ENCODE measurements around the gene FAM171A1.
A peak's percentile ranks its signal among the peaks of the same experiment; 100 is the strongest.

Gene FAM171A1

DNA sequence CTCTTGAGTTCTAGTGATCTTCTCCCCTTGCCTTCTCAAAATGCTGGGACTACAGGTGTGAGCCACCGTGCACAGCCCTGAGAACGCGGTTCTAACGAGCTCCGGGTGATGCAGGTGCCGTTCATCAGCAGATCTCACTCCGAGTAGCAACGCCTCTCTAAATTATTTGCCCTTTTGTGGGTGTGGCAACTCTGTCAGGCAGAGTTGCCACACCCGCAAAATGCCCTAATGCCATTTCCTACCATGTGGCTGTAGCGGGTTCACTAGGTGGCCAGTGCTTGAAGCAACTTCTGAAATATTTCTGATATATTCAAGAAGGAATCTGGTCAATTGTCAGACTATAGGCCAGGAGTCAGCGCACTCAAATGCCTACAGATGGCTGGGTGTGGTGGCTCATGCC lies 139.7 kb downstream of the FAM171A1 start:
- no peak for DNase-seq (ENCODE audit: low read depth)
- H3K4me1 ChIP-seq (ENCODE audit: control insufficient read depth, insufficient read depth, low read length), result peaks cover 9% of the 10 kb centered on the region
- H3K36me3 ChIP-seq (ENCODE audit: control insufficient read depth, insufficient read depth, low read length, severe bottlenecking), result no peaks in the 10 kb centered on the region

DNA sequence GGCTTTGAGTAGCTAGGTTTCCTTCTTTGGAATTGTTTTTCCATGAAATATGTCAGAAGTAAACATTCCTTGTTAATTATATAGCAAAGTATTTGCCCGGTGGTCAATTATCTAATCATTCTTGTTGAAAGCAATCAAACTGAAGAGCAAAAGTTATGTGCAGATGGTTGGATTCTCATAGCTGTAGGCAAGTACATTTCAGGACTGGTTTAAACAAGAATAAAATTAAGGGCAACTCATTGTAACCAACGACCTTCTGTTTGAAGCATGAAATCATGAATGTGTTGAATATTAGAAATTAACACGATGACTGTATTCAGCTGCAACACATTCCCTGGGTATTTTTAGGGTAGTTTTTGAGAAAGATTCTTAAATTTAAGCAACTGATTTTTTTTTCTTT lies 140.8 kb downstream of the FAM171A1 start:
- Histone ChIP-seq H3K4me3 (ENCODE audit: low read length) (no peak overlapping the region), H3K9ac (ENCODE audit: low read length) (no peak overlapping the region), H3K9me3 (ENCODE audit: control insufficient read depth, low read length) (no peaks in the 10 kb centered on the region), H3K36me3 (ENCODE audit: control insufficient read depth, insufficient read depth, low read length, severe bottlenecking) (no peaks in the 10 kb centered on the region), H3K4me1 (ENCODE audit: control insufficient read depth, insufficient read depth, low read length) (peaks cover 9% of the 10 kb centered on the region), H3K27me3 (replicated peaks; ENCODE audit: control insufficient read depth, insufficient read depth, low read length) (no peaks in the 10 kb centered on the region)
- DNase-seq (ENCODE audit: low read depth), result no peak

More for the DNA sequence above, 139.7 kb downstream of the FAM171A1 start:
- no peak overlapping the region for H3K4me3 ChIP-seq (ENCODE audit: low read length)
- H3K9me3 ChIP-seq (ENCODE audit: control insufficient read depth, low read length), result no peaks in the 10 kb centered on the region
- no peaks in the 10 kb centered on the region for H3K27me3 ChIP-seq (replicated peaks; ENCODE audit: control insufficient read depth, insufficient read depth, low read length)
- no peak overlapping the region for H3K9ac ChIP-seq (ENCODE audit: low read length)

DNA sequence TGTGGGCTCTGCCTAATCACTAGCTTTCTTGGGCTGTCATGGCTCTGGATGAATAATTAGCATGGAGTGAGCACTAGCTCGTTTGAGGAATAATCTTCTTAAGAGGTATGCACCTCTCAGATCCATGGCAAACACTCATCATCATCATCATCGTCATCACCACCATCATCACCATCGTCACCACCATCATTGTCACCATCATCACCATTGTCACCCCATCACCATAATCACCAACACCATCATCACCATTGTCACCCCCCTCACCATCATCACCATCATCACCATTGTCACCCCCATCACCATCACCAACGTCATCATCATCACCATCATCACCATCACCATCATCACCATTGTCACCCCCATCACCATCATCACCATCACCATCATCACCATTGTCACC lies 141.8 kb downstream of the FAM171A1 start:
- no peak for DNase-seq (ENCODE audit: low read depth)
- no peaks in the 10 kb centered on the region for H3K36me3 ChIP-seq (ENCODE audit: control insufficient read depth, insufficient read depth, low read length, severe bottlenecking)
- peaks cover 9% of the 10 kb centered on the region for H3K4me1 ChIP-seq (ENCODE audit: control insufficient read depth, insufficient read depth, low read length)
- no peak overlapping the region for H3K9ac ChIP-seq (ENCODE audit: low read length)
- no peak overlapping the region for H3K4me3 ChIP-seq (ENCODE audit: low read length)
- no peaks in the 10 kb centered on the region for H3K9me3 ChIP-seq (ENCODE audit: control insufficient read depth, low read length)
- H3K27me3 ChIP-seq (replicated peaks; ENCODE audit: control insufficient read depth, insufficient read depth, low read length), result no peaks in the 10 kb centered on the region

DNA sequence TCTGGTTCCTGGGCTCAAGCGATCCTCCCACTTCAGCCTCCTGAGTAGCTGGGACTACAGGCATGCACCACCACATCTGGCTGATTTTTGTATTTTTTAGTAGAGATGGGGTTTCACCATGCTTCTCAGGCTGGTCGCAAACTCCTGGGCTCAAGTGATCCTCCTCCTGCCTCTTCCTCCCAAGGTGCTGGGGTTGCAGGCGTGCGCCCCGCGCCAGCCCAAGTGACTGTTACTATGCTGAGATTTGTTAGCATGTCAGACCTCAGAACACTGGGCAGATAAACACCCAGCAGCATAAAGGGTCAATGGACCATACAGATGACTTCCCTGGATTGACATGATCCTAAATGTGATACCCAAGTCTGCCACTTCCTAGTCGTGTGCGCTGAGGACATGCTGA lies 142.7 kb downstream of the FAM171A1 start:
- Histone ChIP-seq H3K9ac (ENCODE audit: low read length) (no peak overlapping the region), H3K27me3 (replicated peaks; ENCODE audit: control insufficient read depth, insufficient read depth, low read length) (no peaks in the 10 kb centered on the region), H3K36me3 (ENCODE audit: control insufficient read depth, insufficient read depth, low read length, severe bottlenecking) (no peaks in the 10 kb centered on the region), H3K4me1 (ENCODE audit: control insufficient read depth, insufficient read depth, low read length) (peaks cover 9% of the 10 kb centered on the region), H3K4me3 (ENCODE audit: low read length) (no peak overlapping the region), H3K9me3 (ENCODE audit: control insufficient read depth, low read length) (no peaks in the 10 kb centered on the region)
- DNase-seq (ENCODE audit: low read depth), result no peak

DNA sequence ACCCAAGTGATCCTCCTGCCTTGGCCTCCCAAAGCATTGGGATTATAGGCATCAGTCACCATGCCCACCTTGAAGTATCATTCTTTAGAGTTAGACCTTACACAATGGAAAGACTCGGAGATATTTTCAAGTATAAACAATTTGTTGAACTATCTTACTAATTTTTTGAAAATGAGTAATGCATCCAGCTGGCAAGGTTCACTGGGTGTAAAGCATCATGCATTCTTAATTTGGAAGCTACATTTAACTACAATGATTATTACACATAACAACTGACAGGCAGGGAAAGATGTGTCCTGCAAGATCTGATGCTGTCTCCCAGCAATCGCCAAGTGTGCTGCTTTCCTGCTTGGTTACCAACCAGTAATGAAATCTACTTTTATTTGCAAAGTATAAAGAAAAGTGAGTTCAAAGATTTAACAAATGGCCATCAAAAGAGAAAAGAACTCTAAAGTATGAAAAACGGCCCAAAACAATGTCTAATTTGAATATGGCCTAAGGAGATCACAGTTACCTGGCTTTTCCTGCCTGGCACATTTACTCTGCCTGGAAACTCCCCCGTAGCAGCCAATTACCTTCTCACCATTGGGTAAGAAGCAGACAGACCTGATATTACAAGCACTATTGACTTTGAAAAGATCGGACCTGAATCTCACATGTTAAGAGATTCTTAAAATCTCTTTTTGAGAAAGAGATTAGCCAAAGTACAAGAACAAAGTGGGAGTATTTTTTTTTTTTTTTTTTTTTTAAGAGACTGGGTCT lies 143.3 kb downstream of the FAM171A1 start:
- Histone ChIP-seq H3K36me3 (ENCODE audit: control insufficient read depth, insufficient read depth, low read length, severe bottlenecking) (no peaks in the 10 kb centered on the region), H3K9ac (ENCODE audit: low read length) (no peak overlapping the region), H3K4me1 (ENCODE audit: control insufficient read depth, insufficient read depth, low read length) (peaks cover 9% of the 10 kb centered on the region), H3K9me3 (ENCODE audit: control insufficient read depth, low read length) (no peaks in the 10 kb centered on the region), H3K27me3 (replicated peaks; ENCODE audit: control insufficient read depth, insufficient read depth, low read length) (no peaks in the 10 kb centered on the region), H3K4me3 (ENCODE audit: low read length) (no peak overlapping the region)
- peak; percentile 47 for DNase-seq (ENCODE audit: low read depth)

DNA sequence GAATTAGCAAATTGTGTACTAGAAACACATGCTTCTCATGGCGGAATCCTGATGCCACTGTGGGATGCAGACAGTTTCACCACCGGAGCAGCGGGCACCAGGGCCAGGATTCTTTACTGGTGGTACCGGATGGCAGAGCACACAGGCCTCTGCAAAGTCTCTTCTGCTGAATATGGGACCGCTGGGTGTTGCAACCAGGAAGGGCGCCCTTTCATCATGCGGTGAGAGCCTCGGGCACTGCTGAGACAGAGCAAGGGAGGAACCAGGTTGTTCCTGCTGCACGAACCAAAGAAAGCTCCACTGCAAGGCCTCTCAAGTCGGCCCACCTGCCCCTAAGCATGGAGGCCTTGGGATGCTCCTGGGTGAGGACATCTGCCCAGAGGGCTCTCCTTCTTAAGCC lies 145.6 kb downstream of the FAM171A1 start:
- Histone ChIP-seq H3K9ac (ENCODE audit: low read length) (no peak overlapping the region), H3K36me3 (ENCODE audit: control insufficient read depth, insufficient read depth, low read length, severe bottlenecking) (no peaks in the 10 kb centered on the region), H3K4me3 (ENCODE audit: low read length) (no peak overlapping the region), H3K27me3 (replicated peaks; ENCODE audit: control insufficient read depth, insufficient read depth, low read length) (no peaks in the 10 kb centered on the region), H3K9me3 (ENCODE audit: control insufficient read depth, low read length) (no peaks in the 10 kb centered on the region), H3K4me1 (ENCODE audit: control insufficient read depth, insufficient read depth, low read length) (peaks cover 9% of the 10 kb centered on the region)
- DNase-seq (ENCODE audit: low read depth), result no peak

DNA sequence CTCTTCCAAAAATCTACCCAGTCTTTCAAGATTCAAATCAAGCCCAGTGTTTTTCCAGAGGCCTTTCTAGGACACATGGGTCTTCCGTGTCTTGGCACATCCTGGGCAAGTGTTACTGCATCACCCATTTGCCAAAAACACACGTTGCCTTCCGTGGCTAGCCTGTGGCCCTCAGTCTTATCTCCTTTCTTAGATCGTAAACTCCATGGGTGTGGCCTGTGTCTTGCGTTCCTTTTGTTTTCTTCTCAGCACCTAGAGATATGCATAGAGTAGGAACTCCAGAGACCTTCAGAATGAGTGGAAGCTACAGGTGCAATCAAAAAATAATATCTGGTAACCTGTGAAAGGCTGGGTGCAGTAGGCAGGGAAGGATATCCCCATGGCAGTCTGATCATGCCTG lies 146.1 kb downstream of the FAM171A1 start:
- Histone ChIP-seq H3K9ac (ENCODE audit: low read length) (no peak overlapping the region), H3K9me3 (ENCODE audit: control insufficient read depth, low read length) (no peaks in the 10 kb centered on the region), H3K27me3 (replicated peaks; ENCODE audit: control insufficient read depth, insufficient read depth, low read length) (no peaks in the 10 kb centered on the region), H3K4me1 (ENCODE audit: control insufficient read depth, insufficient read depth, low read length) (peaks cover 9% of the 10 kb centered on the region), H3K36me3 (ENCODE audit: control insufficient read depth, insufficient read depth, low read length, severe bottlenecking) (no peaks in the 10 kb centered on the region), H3K4me3 (ENCODE audit: low read length) (no peak overlapping the region)
- no peak for DNase-seq (ENCODE audit: low read depth)

DNA sequence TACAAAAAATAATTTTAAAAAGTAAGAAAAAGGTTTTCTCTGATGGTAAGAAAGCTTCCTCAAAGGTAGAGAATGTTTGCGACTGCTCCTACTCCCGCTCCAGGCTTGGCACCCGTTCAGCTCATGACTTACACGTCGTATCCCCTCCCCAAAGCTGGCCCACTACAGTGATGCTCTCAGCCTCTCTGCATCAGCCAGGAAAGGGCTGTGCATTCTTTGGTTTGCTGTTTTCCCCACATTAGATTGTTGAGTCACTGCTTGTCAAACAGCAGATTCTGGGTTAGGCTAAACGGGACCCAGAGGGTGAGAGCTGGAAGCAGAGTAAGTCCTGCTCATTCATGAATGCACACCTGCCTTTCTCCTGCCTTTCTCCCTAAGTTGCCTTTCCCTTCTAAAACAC lies 147.9 kb downstream of the FAM171A1 start:
- Histone ChIP-seq H3K9ac (ENCODE audit: low read length) (no peak overlapping the region), H3K4me1 (ENCODE audit: control insufficient read depth, insufficient read depth, low read length) (peaks cover 9% of the 10 kb centered on the region), H3K36me3 (ENCODE audit: control insufficient read depth, insufficient read depth, low read length, severe bottlenecking) (no peaks in the 10 kb centered on the region), H3K27me3 (replicated peaks; ENCODE audit: control insufficient read depth, insufficient read depth, low read length) (no peaks in the 10 kb centered on the region), H3K9me3 (ENCODE audit: control insufficient read depth, low read length) (no peaks in the 10 kb centered on the region), H3K4me3 (ENCODE audit: low read length) (no peak overlapping the region)
- peak; percentile 39 for DNase-seq (ENCODE audit: low read depth)

DNA sequence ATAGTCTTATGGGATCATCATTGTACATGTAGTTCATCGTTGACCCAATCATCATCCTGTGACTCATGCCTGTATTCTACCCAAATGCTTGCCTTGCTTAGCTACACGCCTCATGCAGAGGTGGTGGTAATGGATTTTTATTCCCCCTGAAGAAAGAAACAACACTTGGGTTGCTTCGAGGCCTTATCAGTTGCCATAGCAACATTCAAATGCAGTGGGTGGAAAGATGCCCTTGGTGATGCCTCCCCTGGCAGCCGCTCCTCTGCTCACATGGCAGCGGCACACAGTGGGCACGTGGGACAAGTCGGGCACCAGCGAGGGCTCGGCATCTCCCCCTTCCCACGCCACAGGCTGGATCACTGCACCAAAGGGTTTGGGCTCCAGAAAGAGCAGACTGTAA lies 148.6 kb downstream of the FAM171A1 start:
- Histone ChIP-seq H3K4me3 (ENCODE audit: low read length) (no peak overlapping the region), H3K27me3 (replicated peaks; ENCODE audit: control insufficient read depth, insufficient read depth, low read length) (no peaks in the 10 kb centered on the region), H3K9ac (ENCODE audit: low read length) (no peak overlapping the region), H3K9me3 (ENCODE audit: control insufficient read depth, low read length) (no peaks in the 10 kb centered on the region), H3K36me3 (ENCODE audit: control insufficient read depth, insufficient read depth, low read length, severe bottlenecking) (no peaks in the 10 kb centered on the region), H3K4me1 (ENCODE audit: control insufficient read depth, insufficient read depth, low read length) (peaks cover 4% of the 10 kb centered on the region)
- DNase-seq (ENCODE audit: low read depth), result no peak

DNA sequence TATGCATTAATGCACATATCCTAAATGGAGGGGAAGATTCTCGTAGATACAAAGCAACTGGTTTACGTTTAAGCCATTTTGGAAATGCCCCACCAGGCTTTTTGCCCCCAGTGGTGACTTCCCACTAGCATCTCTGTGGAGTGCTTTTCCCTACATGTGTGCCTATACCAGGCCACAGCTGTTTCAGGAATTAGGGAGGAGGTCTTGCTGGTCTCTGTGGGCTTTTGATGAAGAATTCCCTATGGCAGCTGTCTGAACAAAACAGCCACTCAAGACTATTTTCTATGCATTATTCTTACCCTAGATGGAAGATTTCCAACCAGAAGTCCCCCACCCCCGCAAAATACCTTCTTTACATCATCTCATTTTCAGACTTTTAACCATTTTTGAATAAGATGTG lies 150.6 kb downstream of the FAM171A1 start:
- H3K9ac ChIP-seq (ENCODE audit: low read length), result no peak overlapping the region
- no peak for DNase-seq (ENCODE audit: low read depth)
- no peaks in the 10 kb centered on the region for H3K27me3 ChIP-seq (replicated peaks; ENCODE audit: control insufficient read depth, insufficient read depth, low read length)
- H3K4me3 ChIP-seq (ENCODE audit: low read length), result no peak overlapping the region
- H3K36me3 ChIP-seq (ENCODE audit: control insufficient read depth, insufficient read depth, low read length, severe bottlenecking), result no peaks in the 10 kb centered on the region
- no peaks in the 10 kb centered on the region for H3K9me3 ChIP-seq (ENCODE audit: control insufficient read depth, low read length)
- H3K4me1 ChIP-seq (ENCODE audit: control insufficient read depth, insufficient read depth, low read length), result no peaks in the 10 kb centered on the region

DNA sequence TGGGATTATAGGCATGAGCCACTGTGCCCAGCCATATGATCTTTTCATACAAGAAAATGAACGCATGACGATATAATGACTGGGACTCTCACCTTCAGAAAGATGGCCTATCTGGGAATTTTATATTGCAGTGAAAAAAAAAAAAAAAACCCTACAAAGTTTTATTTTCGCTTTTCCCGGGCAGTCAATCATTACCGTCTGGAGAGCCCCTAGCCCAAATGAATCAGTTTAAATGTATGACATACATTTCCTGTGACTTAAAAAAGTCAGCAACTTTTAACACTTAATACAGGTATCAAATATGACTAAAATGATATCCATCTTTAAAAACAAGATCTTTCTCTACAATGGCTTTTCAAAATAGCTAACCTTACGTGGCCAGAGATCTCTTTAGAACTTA lies 154.4 kb downstream of the FAM171A1 start:
- DNase-seq (ENCODE audit: low read depth), result no peak
- H3K9me3 ChIP-seq (ENCODE audit: control insufficient read depth, low read length), result no peaks in the 10 kb centered on the region
- H3K4me1 ChIP-seq (ENCODE audit: control insufficient read depth, insufficient read depth, low read length), result peaks cover 2% of the 10 kb centered on the region
- H3K4me3 ChIP-seq (ENCODE audit: low read length), result no peak overlapping the region
- peaks cover 18% of the 10 kb centered on the region for H3K36me3 ChIP-seq (ENCODE audit: control insufficient read depth, insufficient read depth, low read length, severe bottlenecking)
- H3K27me3 ChIP-seq (replicated peaks; ENCODE audit: control insufficient read depth, insufficient read depth, low read length), result no peaks in the 10 kb centered on the region
- H3K9ac ChIP-seq (ENCODE audit: low read length), result no peak overlapping the region

DNA sequence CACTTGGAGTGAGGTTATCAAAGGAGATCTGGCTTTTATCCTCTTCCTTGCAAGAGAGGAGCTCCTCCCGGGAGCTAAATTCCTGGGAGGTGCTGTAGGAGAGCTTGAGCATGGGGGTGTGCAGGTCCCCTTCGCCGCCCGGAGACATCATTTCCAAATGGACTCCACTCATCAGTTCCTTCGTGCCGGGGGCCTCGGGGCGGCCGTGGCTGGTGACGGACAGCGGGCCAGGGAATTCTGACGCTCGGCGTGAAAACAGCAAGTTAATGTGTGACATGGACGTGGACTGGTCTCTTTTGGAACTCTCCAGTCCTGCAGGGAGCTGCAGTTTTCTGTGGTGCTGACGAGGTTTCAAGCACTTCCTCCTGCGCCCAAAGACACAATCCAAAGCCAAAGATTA lies 156.9 kb downstream of the FAM171A1 start:
- Histone ChIP-seq H3K36me3 (ENCODE audit: control insufficient read depth, insufficient read depth, low read length, severe bottlenecking) (peaks cover 18% of the 10 kb centered on the region), H3K27me3 (replicated peaks; ENCODE audit: control insufficient read depth, insufficient read depth, low read length) (no peaks in the 10 kb centered on the region), H3K9ac (ENCODE audit: low read length) (no peak overlapping the region), H3K4me3 (ENCODE audit: low read length) (no peak overlapping the region), H3K4me1 (ENCODE audit: control insufficient read depth, insufficient read depth, low read length) (peaks cover 8% of the 10 kb centered on the region), H3K9me3 (ENCODE audit: control insufficient read depth, low read length) (no peaks in the 10 kb centered on the region)
- no peak for DNase-seq (ENCODE audit: low read depth)
